Thyroid gland (tissue), 4 donors: Measurements from ENCODE around the gene REXO2. TPM values are rescaled to one million over a fixed set of nuclear protein-coding genes. Genes with fewer than 3 reads are reported as not detected.

ENCODE experiments used
- DNase-seq, 2 donors: peaks; one replicate each; pipeline ENCODE4 v3.0.0-alpha.2; 2019
- H3K27ac ChIP-seq, 3 donors: fragments of 200-600 bp; sonication (generic); 1 replicate in 2 of 3; 2 replicates in 1 of 3; pipeline ENCODE4 v1.5.1; 2016 to 2019; ENCODE audit warnings: mild to moderate bottlenecking in 1 of 3, moderate library complexity in 1 of 3
- H3K27me3 ChIP-seq: fragments of 200-600 bp; sonication (generic); one replicate; pipeline ENCODE4 v1.5.1; 2019
- H3K36me3 ChIP-seq, 2 donors: fragments of 200-600 bp; sonication (generic); one replicate each; pipeline ENCODE4 v1.5.1; 2016 to 2019
- H3K4me1 ChIP-seq, 2 donors: fragments of 200-600 bp; sonication (generic); one replicate each; pipeline ENCODE4 v1.5.1; 2017 to 2019
- H3K4me3 ChIP-seq, 3 donors: fragments of 200-600 bp; sonication (generic); replicated peaks in 1 of 3; 1 replicate in 2 of 3; 2 replicates in 1 of 3; pipeline ENCODE4 v1.5.1; 2016; ENCODE audit warnings: mild to moderate bottlenecking in 1 of 3
- H3K9me3 ChIP-seq: fragments of 200-600 bp; sonication (generic); one replicate; pipeline ENCODE4 v1.5.1; 2017
- POLR2A ChIP-seq, 2 donors: fragments of 450-650 bp; IDR thresholded peaks; one replicate each; pipeline ENCODE4 v1.6.1; 2017; ENCODE audit warnings: antibody characterized with exemption in 2 of 2, mild to moderate bottlenecking in 2 of 2, moderate library complexity in 1 of 2
- WGBS, 2 donors: methylation state at CpG; one replicate each; pipeline ENCODE4 v1.1.5; 2017; 5-methylcytosine and 5-hydroxymethylcytosine counted together
- intact Hi-C: fragments of 100-400 bp; cut with DNase I; formaldehyde crosslinking; loops from one replicate; pipeline ENCODE4 v1.15.1; 2023
- total RNA-seq, 4 donors: library from RNA; depleted of rRNA; stranded (reverse); fragments of >200 nt; gene quantifications; one replicate each; pipeline ENCODE4 v1.2.3, GENCODE V29; 2016
- TF ChIP-seq, protein P1 (sequence below), 6 experiments: fragments of 200-600 bp in 3 of 6; fragments of 450-650 bp in 3 of 6; sonication (generic) in 3 of 6; IDR thresholded peaks; one replicate each; pipeline ENCODE4 v1.5.1; 2016 to 2019; ENCODE audit warnings: antibody characterized with exemption in 6 of 6, mild to moderate bottlenecking in 2 of 6, inconsistent platforms in 1 of 6, moderate library complexity in 1 of 6

The REXO2 gene
- total RNA-seq, 4 donors from 2014 or later: 49.0 to 105 (median 63.0) TPM

DNA sequence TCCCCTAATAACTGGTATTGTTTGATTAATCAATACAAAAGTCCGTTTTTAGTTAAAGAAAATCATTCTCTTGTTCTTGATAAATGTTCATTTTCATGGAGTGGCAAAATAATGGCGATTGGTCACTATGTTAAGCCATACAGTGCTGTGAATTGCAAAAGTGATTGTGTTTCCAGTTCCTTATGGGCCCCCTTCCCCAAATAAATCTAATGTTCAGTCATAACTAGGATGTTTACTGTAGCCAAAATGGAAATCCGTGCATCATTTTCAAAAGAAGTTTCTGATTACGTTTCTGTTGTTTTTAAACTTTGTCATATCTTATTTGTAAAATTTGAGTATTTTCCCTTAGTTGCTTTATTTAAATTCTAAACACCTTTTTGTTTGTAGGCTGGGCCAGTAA, 38.0 kb upstream of the REXO2 start:
- peak overlapping the region; percentile 46 to 77 (median 59) for H3K4me3 ChIP-seq
- intact Hi-C loops: no loop called here
- H3K36me3 ChIP-seq: peaks cover 6 to 7% of the 10 kb centered on the region in 2 donors
- DNase-seq: no peak
- peaks cover 15 to 24% of the 10 kb centered on the region in 2 donors for H3K4me1 ChIP-seq
- H3K9me3 ChIP-seq: no peaks in the 10 kb centered on the region
- peak overlapping the region; percentile 90 to 99 (median 98) for H3K27ac ChIP-seq
- no peak for TF ChIP-seq POLR2A (IDR thresholded peaks at IDR 0.05)
- TF ChIP-seq, protein P1, sequence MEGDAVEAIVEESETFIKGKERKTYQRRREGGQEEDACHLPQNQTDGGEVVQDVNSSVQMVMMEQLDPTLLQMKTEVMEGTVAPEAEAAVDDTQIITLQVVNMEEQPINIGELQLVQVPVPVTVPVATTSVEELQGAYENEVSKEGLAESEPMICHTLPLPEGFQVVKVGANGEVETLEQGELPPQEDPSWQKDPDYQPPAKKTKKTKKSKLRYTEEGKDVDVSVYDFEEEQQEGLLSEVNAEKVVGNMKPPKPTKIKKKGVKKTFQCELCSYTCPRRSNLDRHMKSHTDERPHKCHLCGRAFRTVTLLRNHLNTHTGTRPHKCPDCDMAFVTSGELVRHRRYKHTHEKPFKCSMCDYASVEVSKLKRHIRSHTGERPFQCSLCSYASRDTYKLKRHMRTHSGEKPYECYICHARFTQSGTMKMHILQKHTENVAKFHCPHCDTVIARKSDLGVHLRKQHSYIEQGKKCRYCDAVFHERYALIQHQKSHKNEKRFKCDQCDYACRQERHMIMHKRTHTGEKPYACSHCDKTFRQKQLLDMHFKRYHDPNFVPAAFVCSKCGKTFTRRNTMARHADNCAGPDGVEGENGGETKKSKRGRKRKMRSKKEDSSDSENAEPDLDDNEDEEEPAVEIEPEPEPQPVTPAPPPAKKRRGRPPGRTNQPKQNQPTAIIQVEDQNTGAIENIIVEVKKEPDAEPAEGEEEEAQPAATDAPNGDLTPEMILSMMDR (IDR thresholded peaks at IDR 0.05): no peak
- no peaks in the 10 kb centered on the region for H3K27me3 ChIP-seq
- 1 to 2% methylated on average over 4 of the region's 4 CpGs for WGBS, 2 donors

DNA sequence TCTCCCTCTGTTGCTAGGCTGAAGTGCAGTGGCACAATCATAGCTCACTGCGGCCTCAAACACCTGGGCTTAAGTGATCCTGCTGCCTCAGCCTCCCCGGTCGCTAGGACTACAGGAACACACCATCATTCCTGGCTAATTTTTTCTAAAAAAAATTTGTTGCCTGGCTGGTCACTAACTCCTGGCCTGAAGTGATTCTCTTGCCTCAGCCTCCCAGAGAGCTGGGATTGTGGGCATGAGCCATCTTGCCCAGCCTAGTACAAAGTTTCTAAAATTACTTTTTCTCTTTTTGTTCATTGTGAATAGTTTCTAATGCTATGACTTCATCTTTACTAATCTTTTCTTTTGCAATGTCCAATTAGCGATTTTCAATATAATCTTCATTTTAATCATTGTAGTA, 26.3 kb upstream of the REXO2 start:
- Histone ChIP-seq H3K27ac (no peak overlapping the region), H3K9me3 (no peaks in the 10 kb centered on the region), H3K4me3 (no peak overlapping the region), H3K36me3 (peaks cover 7 to 15% of the 10 kb centered on the region in 2 donors), H3K4me1 (no peaks in the 10 kb centered on the region), H3K27me3 (no peaks in the 10 kb centered on the region)
- intact Hi-C loops: no loop called here
- TF ChIP-seq, protein P1 (IDR thresholded peaks at IDR 0.05): no peak
- no peak for TF ChIP-seq POLR2A (IDR thresholded peaks at IDR 0.05)
- 96 to 100% methylated on average over 4 of the region's 4 CpGs for WGBS, 2 donors
- DNase-seq: no peak

DNA sequence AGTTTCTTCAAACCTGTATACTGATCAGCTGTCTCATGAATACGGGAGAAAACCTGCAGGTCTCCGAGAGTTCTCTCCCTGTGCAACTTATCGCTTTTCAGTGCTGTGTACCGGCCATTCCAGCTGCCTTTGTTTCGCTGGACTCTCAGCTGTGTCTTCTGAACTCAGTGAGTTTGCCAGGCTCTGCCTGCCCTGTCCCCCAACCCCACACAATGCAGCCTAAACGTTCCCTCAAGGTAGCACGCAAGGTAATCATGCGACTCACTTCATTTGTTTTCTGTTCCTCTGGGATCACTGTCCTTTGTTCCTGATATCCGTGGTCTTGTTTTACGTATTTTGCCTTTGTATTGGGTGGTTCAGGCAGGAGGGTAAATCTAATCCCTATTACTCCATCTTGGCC, 25.3 kb upstream of the REXO2 start:
- 90 to 95% methylated on average over 10 of the region's 10 CpGs for WGBS, 2 donors
- Histone ChIP-seq H3K4me1 (no peaks in the 10 kb centered on the region), H3K27me3 (no peaks in the 10 kb centered on the region), H3K36me3 (peaks cover 6 to 8% of the 10 kb centered on the region in 2 donors), H3K4me3 (no peak overlapping the region), H3K27ac (no peak overlapping the region), H3K9me3 (no peaks in the 10 kb centered on the region)
- TF ChIP-seq POLR2A (IDR thresholded peaks at IDR 0.05): no peak
- TF ChIP-seq, protein P1 (IDR thresholded peaks at IDR 0.05): no peak
- intact Hi-C loops: no loop called here
- no peak for DNase-seq

DNA sequence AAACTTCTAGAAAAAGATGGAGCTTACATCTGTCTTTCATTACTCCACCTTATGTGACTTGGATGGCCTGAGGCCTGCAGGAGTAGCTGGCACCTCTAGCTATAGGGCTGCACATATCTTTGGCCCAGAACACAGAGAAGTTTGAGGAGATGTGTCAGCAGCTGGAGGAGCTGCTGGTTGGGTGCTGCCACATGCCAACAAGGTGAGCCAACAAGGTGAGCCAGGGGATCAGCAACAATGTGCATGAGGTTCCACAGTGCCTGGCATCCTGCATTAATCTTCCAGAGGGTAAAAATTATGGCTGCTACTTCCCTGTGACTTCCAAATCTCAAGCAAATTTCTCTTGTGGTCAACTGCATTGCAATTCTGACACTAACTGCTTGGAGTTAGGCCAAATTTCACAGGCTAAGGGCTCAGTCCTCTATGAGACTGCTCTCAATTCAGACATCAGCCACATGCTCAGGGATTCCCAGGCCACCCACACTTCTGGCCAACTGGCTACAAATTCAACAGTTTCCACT, 22.8 kb upstream of the REXO2 start:
- Histone ChIP-seq H3K27me3 (no peaks in the 10 kb centered on the region), H3K9me3 (no peaks in the 10 kb centered on the region), H3K36me3 (peaks cover 0 to 3% of the 10 kb centered on the region in 2 donors), H3K4me3 (no peak overlapping the region), H3K27ac (no peak overlapping the region), H3K4me1 (no peaks in the 10 kb centered on the region)
- no peak for DNase-seq
- intact Hi-C loops: no loop called here
- TF ChIP-seq POLR2A (IDR thresholded peaks at IDR 0.05): no peak
- TF ChIP-seq, protein P1 (IDR thresholded peaks at IDR 0.05): no peak

DNA sequence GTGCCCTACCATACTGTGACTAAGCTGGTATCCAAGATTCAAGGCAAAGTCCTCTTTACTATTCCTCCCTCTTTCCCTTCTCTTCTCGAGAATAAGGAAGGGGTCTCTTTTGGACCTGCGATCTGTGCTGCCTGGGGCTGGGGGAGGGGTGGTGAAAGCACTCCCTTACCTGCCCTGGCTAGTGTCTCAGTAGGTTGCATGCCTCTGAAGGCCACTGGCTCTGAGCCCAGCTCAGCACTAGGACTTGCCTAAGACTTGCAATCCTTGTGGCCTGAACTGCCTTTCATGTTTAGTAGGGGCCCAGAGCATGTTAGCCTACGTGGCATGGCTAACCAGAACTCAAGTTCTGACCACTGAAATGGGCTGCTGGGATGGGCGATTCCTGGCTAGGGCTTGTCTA, 13.0 kb upstream of the REXO2 start:
- Histone ChIP-seq H3K4me1 (no peaks in the 10 kb centered on the region), H3K27ac (no peak overlapping the region), H3K27me3 (no peaks in the 10 kb centered on the region), H3K36me3 (no peaks in the 10 kb centered on the region), H3K4me3 (no peak overlapping the region), H3K9me3 (no peaks in the 10 kb centered on the region)
- TF ChIP-seq, protein P1 (IDR thresholded peaks at IDR 0.05): no peak
- no peak for TF ChIP-seq POLR2A (IDR thresholded peaks at IDR 0.05)
- no peak for DNase-seq
- WGBS, 2 donors: 92 to 98% methylated on average over 3 to 4 of the region's 4 CpGs
- intact Hi-C loops: no loop called here
